HepG2 (cell line): ENCODE results near the gene RNF11. TPM values are rescaled to one million over a fixed set of nuclear protein-coding genes. Genes with fewer than 3 reads are reported as not detected.
A peak's percentile ranks its signal among the peaks of the same experiment; 100 is the strongest.

Source experiments
- ATAC-seq: fragments of 200-7000 bp; cut with Tn5 transposase; 3 replicates; pipeline ENCODE4 v1.9.1; 2020; ENCODE audit warnings: mild to moderate bottlenecking, moderate library complexity
- BruUV-seq: library from RNA; stranded (reverse); fragments of 400-500 nt; replicated peaks from 2 replicates; lab custom pipeline; 2021; lab: Mats Ljungman, UMichigan
- CTCF ChIA-PET: fragments of 300-600 bp; formaldehyde crosslinking; extraction: SDS; loops from one replicate; lab custom pipeline; 2021; ENCODE audit warnings: low total read pairs, inconsistent platforms, low intra/inter-chr PET ratio; lab: Yijun Ruan, JAX
- POLR2A ChIA-PET: fragments of 350-600 bp; sonication (Branson Sonifier 250); formaldehyde crosslinking; loops from one replicate; lab custom pipeline; 2020; ENCODE audit warnings: antibody characterized with exemption, inconsistent platforms; lab: Yijun Ruan, JAX
- DNase-seq: peaks from one replicate; pipeline ENCODE4 v3.0.0-alpha.2; 2015; ENCODE audit warnings: low spot score
- FAIRE-seq: peaks from 3 replicates; lab custom pipeline; 2011; peaks lifted over from hg19 to GRCh38; lab: Jason Lieb, UNC
- H2AFZ ChIP-seq: one replicate; pipeline ENCODE4 v1.6.1; 2011; ENCODE audit warnings: low read length, inconsistent platforms
- H3K27ac ChIP-seq: fragments of 300-600 bp; 3 replicates; pipeline ENCODE4 v1.8.0; 2011; ENCODE audit warnings: mixed run types, mild to moderate bottlenecking, mixed read lengths, low read length, inconsistent platforms; ENCODE audit not compliant: insufficient read depth; ENCODE audit errors: extremely low read length
- H3K27me3 ChIP-seq, 2 experiments: fragments of 200-600 bp in 1 of 2; 2 replicates in 1 of 2; 3 replicates in 1 of 2; pipeline versions ENCODE4 v1.6.0 to v1.8.0; 2011; ENCODE audit warnings: low read length in 2 of 2, mild to moderate bottlenecking in 2 of 2, moderate library complexity in 2 of 2, inconsistent platforms in 1 of 2; ENCODE audit not compliant: insufficient read depth in 2 of 2, control insufficient read depth in 1 of 2
- H3K36me3 ChIP-seq, 2 experiments: fragments of 200-600 bp in 1 of 2; replicated peaks in 1 of 2; 2 replicates in 1 of 2; 3 replicates in 1 of 2; pipeline versions ENCODE4 v1.5.1 to v1.8.0; 2011; ENCODE audit warnings: low read length in 2 of 2, inconsistent platforms in 1 of 2; ENCODE audit not compliant: insufficient read depth in 2 of 2, control insufficient read depth in 1 of 2
- H3K4me1 ChIP-seq: 2 replicates; pipeline ENCODE4 v1.5.1; 2012; ENCODE audit warnings: low read length, inconsistent platforms; ENCODE audit not compliant: insufficient read depth
- H3K4me2 ChIP-seq: 2 replicates; pipeline ENCODE4 v1.6.0; 2011; ENCODE audit warnings: low read depth, low read length, inconsistent platforms
- H3K4me3 ChIP-seq, 3 experiments: fragments of 200-600 bp in 1 of 3; sonication (generic), shearing (Covaris generic) in 1 of 3; replicated peaks in 1 of 3; 2 replicates each; pipeline ENCODE4 v1.5.1; 2011 to 2016; ENCODE audit warnings: low read length in 3 of 3, inconsistent platforms in 2 of 3, low read depth in 2 of 3, mild to moderate bottlenecking in 2 of 3, control low read depth in 1 of 3, mixed read lengths in 1 of 3; ENCODE audit not compliant: insufficient read depth in 1 of 3
- H3K79me2 ChIP-seq: one replicate; pipeline ENCODE4 v1.6.1; 2011; ENCODE audit warnings: low read length, inconsistent platforms; ENCODE audit not compliant: insufficient read depth
- H3K9ac ChIP-seq: 2 replicates; pipeline ENCODE4 v1.6.0; 2011; ENCODE audit warnings: mild to moderate bottlenecking, low read depth, low read length, inconsistent platforms; ENCODE audit not compliant: insufficient read depth
- H3K9me3 ChIP-seq: 2 replicates; pipeline ENCODE4 v1.5.1; 2012; ENCODE audit warnings: mild to moderate bottlenecking, low read length
- H4K20me1 ChIP-seq: 2 replicates; pipeline ENCODE4 v1.6.0; 2011; ENCODE audit warnings: inconsistent platforms, mild to moderate bottlenecking, low read length, moderate library complexity; ENCODE audit not compliant: insufficient read depth
- FOXO1 ChIP-seq: sonication (generic); formaldehyde crosslinking; IDR thresholded peaks from 2 replicates; pipeline ENCODE4 v1.4.0; 2020; ENCODE audit warnings: missing genetic modification reagents
- GATAD2A ChIP-seq: IDR thresholded peaks from 2 replicates; pipeline ENCODE4 v1.6.1; 2016
- KDM2A ChIP-seq: sonication (generic); formaldehyde crosslinking; IDR thresholded peaks from 2 replicates; pipeline ENCODE4 v1.4.0; 2020; ENCODE audit warnings: low read depth, missing genetic modification reagents, borderline replicate concordance
- MAFF ChIP-seq: IDR thresholded peaks from 2 replicates; pipeline ENCODE4 v1.6.1; 2011; ENCODE audit warnings: low read depth, low read length, improper control_type of control experiment
- MAFK ChIP-seq, 2 experiments: IDR thresholded peaks in 1 of 2; conservative IDR thresholded peaks in 1 of 2; 2 replicates each; pipeline ENCODE4 v1.6.1; 2011; ENCODE audit warnings: improper control_type of control experiment in 2 of 2, low read length in 2 of 2
- RARG ChIP-seq: sonication (generic); formaldehyde crosslinking; IDR thresholded peaks from 2 replicates; pipeline ENCODE4 v1.4.0; 2020; ENCODE audit warnings: low read depth, mild to moderate bottlenecking, missing genetic modification reagents
- RNF2 ChIP-seq: fragments of 450-650 bp; conservative IDR thresholded peaks from 2 replicates; pipeline ENCODE4 v1.6.1; 2016; ENCODE audit warnings: low read depth
- RXRB ChIP-seq: IDR thresholded peaks from 2 replicates; pipeline ENCODE4 v1.6.1; 2016; ENCODE audit warnings: borderline replicate concordance, missing genetic modification reagents, missing compliant biosample characterization
- SMC3 ChIP-seq: IDR thresholded peaks from 2 replicates; pipeline ENCODE4 v1.6.1; 2011; ENCODE audit warnings: low read length, improper control_type of control experiment
- ZFY ChIP-seq: sonication (generic); formaldehyde crosslinking; IDR thresholded peaks from 2 replicates; pipeline ENCODE4 v1.4.0; 2020; ENCODE audit warnings: missing genetic modification reagents
- ZNF660 ChIP-seq: sonication (generic); formaldehyde crosslinking; IDR thresholded peaks from 2 replicates; pipeline ENCODE4 v1.5.1; 2020; ENCODE audit warnings: mild to moderate bottlenecking, low read depth, missing genetic modification reagents, borderline replicate concordance
- WGBS: methylation state at CpG from one replicate; pipeline ENCODE4 v1.1.6; 2017; ENCODE audit warnings: low lambda C conversion rate; 5-methylcytosine and 5-hydroxymethylcytosine counted together
- in situ Hi-C: cut with HindIII; loops from 2 replicates; pipeline ENCODE4 v1.10.0; 2017; ENCODE audit warnings: low pct_unique_long_range_greater_than_20kb; ENCODE audit not compliant: extremely low pct_ligation_motif_present
- intact Hi-C: fragments of 100-400 bp; cut with micrococcal nuclease; formaldehyde crosslinking; loops from one replicate; pipeline ENCODE4 v1.10.0; 2022; ENCODE audit not compliant: unreplicated experiment
- polyA plus RNA-seq, 8 experiments: library from polyadenylated mRNA; depleted of rRNA in 3 of 8; stranded (reverse) in 7 of 8; unstranded in 1 of 8; fragments of >200 nt; fragmentation: Illumina TruSeq in 4 of 8; extraction: Trizol in 4 of 8; gene quantifications; 2 replicates each; pipeline versions ENCODE4 v1.2.1 to v1.2.3, GENCODE V29; 2011 to 2016; ENCODE audit warnings: low read depth in 4 of 8, missing spikeins in 1 of 8, mixed read lengths in 1 of 8; ENCODE audit not compliant: insufficient read depth in 1 of 8
- total RNA-seq, 5 experiments: library from RNA; depleted of rRNA; stranded (reverse); fragments of >200 nt; fragmentation: Illumina TruSeq; extraction: Trizol; gene quantifications; 2 replicates each; pipeline ENCODE4 v1.2.3, GENCODE V29; 2016; ENCODE audit warnings: low read depth in 1 of 5
- TF ChIP-seq, protein P1 (sequence below): IDR thresholded peaks from 2 replicates; pipeline ENCODE4 v1.6.1; 2016; ENCODE audit warnings: missing genetic modification reagents, missing compliant biosample characterization
- TF ChIP-seq, protein P2 (sequence below): sonication (generic); formaldehyde crosslinking; IDR thresholded peaks from 2 replicates; pipeline ENCODE4 v1.4.0; 2020; ENCODE audit warnings: missing genetic modification reagents, mild to moderate bottlenecking, borderline replicate concordance

RNF11 gene
- total and polyA plus RNA-seq, 2 of the 13 experiments (the other 11 are each of a cell fraction or from before 2014, with no cell fraction given): 41.2 to 48.8 TPM

DNA sequence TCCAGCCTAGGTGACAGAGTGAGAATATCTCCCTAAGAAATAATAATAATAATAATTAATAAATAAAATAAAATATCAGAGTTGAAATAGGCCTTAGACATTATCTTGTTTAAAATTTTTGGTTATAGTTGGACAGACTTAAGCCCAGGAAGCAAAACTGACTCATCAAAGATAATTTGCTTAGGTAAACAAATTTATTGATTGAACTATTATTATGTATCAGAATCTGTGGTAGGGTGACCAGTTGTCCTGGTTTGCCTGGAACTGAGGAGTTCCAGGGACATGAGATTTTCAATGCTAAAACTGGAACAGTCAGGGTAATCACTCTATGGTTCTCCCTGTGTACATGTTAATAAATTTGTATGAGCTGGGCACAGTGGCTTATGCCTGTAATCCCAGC lies 47.8 kb upstream of the RNF11 start:
- TF ChIP-seq, protein P1, sequence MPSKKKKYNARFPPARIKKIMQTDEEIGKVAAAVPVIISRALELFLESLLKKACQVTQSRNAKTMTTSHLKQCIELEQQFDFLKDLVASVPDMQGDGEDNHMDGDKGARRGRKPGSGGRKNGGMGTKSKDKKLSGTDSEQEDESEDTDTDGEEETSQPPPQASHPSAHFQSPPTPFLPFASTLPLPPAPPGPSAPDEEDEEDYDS: no peak
- TF ChIP-seq MAFK (conservative IDR thresholded peaks at IDR 0.05 in 1 of 2, IDR thresholded peaks at IDR 0.05 in 1 of 2; ENCODE audit: low read length in 2 of 2) (peak; percentile 85 to 95), RNF2 (no peak), MAFF (peak; percentile 93), KDM2A (CRISPR knock-in tag) (no peak)
- Histone ChIP-seq H3K9ac (no peak overlapping the region), H3K36me3 (no peaks in the 10 kb centered on the region), H4K20me1 (no peaks in the 10 kb centered on the region), H3K27ac (no peak overlapping the region), H3K27me3 (no peaks in the 10 kb centered on the region), H3K9me3 (no peaks in the 10 kb centered on the region), H2AFZ (no peak overlapping the region), H3K4me1 (no peaks in the 10 kb centered on the region), H3K4me2 (no peak overlapping the region), H3K4me3 (no peak overlapping the region), H3K79me2 (no peaks in the 10 kb centered on the region)
- ChIA-PET POLR2A (no interaction called here), CTCF (no interaction called here)
- FAIRE-seq: no peak
- no TSS peak for BruUV-seq
- no peak for DNase-seq
- no peak for ATAC-seq
- intact Hi-C loops (loop anchor here (2.0 kb wide), 3 partner anchors 47 to 109 kb away; no protein-coding TSS in a partner anchor), in situ Hi-C loops (loop anchor here (10.0 kb wide), 1 partner anchor 413 kb away; no protein-coding TSS in a partner anchor)

DNA sequence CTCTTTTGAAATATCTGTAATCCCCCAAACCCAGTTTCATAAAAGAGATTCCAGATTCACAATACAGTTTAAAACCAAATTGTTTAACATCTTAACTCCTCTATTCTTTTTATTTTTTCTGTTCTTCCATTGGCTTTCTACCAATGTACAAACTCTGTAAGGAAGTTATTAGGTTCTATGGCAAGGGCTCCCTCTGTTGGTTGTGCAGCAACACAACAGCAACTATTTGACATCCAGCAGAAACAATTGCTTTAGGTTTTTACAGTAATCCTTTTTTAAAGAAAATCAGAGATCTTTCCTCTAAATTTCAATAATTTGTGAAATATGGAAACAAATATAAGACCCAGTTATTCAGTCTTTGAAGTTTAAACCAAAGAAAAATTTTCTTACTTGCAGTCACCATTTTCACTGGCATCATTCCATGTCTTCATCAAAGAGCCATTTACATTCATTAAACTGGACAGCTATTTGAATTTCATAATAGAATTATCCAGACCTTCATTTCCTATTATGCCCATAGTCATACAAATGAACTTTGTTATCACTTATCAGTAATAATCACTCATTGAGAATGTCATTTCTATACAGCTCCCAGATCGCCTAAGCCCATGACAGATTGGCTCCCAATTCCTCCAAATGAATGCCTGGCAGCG lies 46.5 kb upstream of the RNF11 start:
- no peak overlapping the region for H3K4me3 ChIP-seq
- intact Hi-C loops: loop anchor here (1.0 to 2.0 kb wide), 5 partner anchors 45 to 415 kb away; no protein-coding TSS in a partner anchor
- DNase-seq (peak; percentile 51), FAIRE-seq (peak; percentile 37), ATAC-seq (peak; percentile 54)
- H3K9ac ChIP-seq: no peak overlapping the region
- H4K20me1 ChIP-seq: no peaks in the 10 kb centered on the region
- no TSS peak for BruUV-seq
- no peaks in the 10 kb centered on the region for H3K27me3 ChIP-seq
- H3K4me1 ChIP-seq: no peaks in the 10 kb centered on the region
- POLR2A ChIA-PET: no interaction called here
- no peak overlapping the region for H3K4me2 ChIP-seq
- no peaks in the 10 kb centered on the region for H3K79me2 ChIP-seq
- H3K9me3 ChIP-seq: no peaks in the 10 kb centered on the region
- WGBS: 33% methylated on average over 2 of the region's 2 CpGs
- no peak overlapping the region for H3K27ac ChIP-seq
- in situ Hi-C loops: loop anchor here (10.0 kb wide), 1 partner anchor 415 kb away; no protein-coding TSS in a partner anchor
- no peaks in the 10 kb centered on the region for H3K36me3 ChIP-seq
- no peak overlapping the region for H2AFZ ChIP-seq
- CTCF ChIA-PET: interaction anchor here (0.7 to 1.5 kb wide), 3 partner anchors 260 to 569 kb away, joined by 4 to 5 read pairs (median 5); no protein-coding TSS in a partner anchor
- TF ChIP-seq SMC3 (peak; percentile 71), RXRB (CRISPR knock-in tag) (0 out of 2 replicates have a peak, but pooled peaks have one; percentile 9), FOXO1 (CRISPR knock-in tag) (no peak), ZNF660 (CRISPR knock-in tag) (no peak), GATAD2A (CRISPR knock-in tag) (0 out of 2 replicates have a peak, but pooled peaks have one; percentile 15), RARG (CRISPR knock-in tag) (no peak), ZFY (CRISPR knock-in tag) (no peak)
- TF ChIP-seq, protein P2, sequence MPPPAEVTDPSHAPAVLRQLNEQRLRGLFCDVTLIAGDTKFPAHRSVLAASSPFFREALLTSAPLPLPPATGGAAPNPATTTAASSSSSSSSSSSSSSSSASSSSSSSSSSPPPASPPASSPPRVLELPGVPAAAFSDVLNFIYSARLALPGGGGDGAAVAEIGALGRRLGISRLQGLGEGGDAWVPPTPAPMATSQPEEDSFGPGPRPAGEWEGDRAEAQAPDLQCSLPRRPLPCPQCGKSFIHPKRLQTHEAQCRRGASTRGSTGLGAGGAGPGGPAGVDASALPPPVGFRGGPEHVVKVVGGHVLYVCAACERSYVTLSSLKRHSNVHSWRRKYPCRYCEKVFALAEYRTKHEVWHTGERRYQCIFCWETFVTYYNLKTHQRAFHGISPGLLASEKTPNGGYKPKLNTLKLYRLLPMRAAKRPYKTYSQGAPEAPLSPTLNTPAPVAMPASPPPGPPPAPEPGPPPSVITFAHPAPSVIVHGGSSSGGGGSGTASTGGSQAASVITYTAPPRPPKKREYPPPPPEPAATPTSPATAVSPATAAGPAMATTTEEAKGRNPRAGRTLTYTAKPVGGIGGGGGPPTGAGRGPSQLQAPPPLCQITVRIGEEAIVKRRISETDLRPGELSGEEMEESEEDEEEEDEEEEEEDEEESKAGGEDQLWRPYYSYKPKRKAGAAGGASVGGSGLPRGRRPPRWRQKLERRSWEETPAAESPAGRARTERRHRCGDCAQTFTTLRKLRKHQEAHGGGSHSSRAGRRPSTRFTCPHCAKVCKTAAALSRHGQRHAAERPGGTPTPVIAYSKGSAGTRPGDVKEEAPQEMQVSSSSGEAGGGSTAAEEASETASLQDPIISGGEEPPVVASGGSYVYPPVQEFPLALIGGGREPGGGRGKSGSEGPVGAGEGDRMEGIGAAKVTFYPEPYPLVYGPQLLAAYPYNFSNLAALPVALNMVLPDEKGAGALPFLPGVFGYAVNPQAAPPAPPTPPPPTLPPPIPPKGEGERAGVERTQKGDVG (CRISPR knock-in tag): no peak
